H9 (cell line): ENCODE measurements around the gene LY6G5C. TPM values are rescaled to one million over a fixed set of nuclear protein-coding genes. Genes with fewer than 3 reads are reported as not detected.

ENCODE experiments used
- DNase-seq: peaks from one replicate; pipeline ENCODE4 v3.0.0-alpha.2; 2017
- H2AFZ ChIP-seq: one replicate; pipeline ENCODE4 v1.6.1; 2013; ENCODE audit warnings: mild to moderate bottlenecking, low read length, control low read depth, moderate library complexity
- H2AK5ac ChIP-seq: 2 replicates; pipeline ENCODE4 v1.6.1; 2013; ENCODE audit warnings: low read length, control low read depth, mixed read lengths; ENCODE audit not compliant: insufficient read length
- H2BK120ac ChIP-seq: one replicate; pipeline ENCODE4 v1.6.1; 2013; ENCODE audit warnings: low read depth, mild to moderate bottlenecking, low read length, control low read depth, inconsistent platforms; ENCODE audit not compliant: poor library complexity, severe bottlenecking
- H2BK12ac ChIP-seq: 2 replicates; pipeline ENCODE4 v1.6.1; 2013; ENCODE audit warnings: low read length, control low read depth, mixed read lengths, low read depth; ENCODE audit not compliant: insufficient read length
- H2BK15ac ChIP-seq: 2 replicates; pipeline ENCODE4 v1.6.1; 2013; ENCODE audit warnings: low read depth, low read length, control low read depth
- H2BK20ac ChIP-seq: one replicate; pipeline ENCODE4 v1.6.1; 2013; ENCODE audit warnings: low read depth, mild to moderate bottlenecking, low read length, control low read depth, inconsistent platforms; ENCODE audit not compliant: poor library complexity, severe bottlenecking
- H2BK5ac ChIP-seq: 2 replicates; pipeline ENCODE4 v1.6.1; 2013; ENCODE audit warnings: low read length, control low read depth, mixed read lengths; ENCODE audit not compliant: insufficient read length
- H3K14ac ChIP-seq: 2 replicates; pipeline ENCODE4 v1.6.1; 2013; ENCODE audit warnings: low read length, control low read depth; ENCODE audit not compliant: insufficient read depth
- H3K18ac ChIP-seq: 2 replicates; pipeline ENCODE4 v1.6.1; 2013; ENCODE audit warnings: low read depth, mild to moderate bottlenecking, mixed read lengths, low read length, control low read depth; ENCODE audit not compliant: insufficient read length
- H3K23ac ChIP-seq: 2 replicates; pipeline ENCODE4 v1.6.1; 2013; ENCODE audit warnings: low read length, control low read depth, mixed read lengths, low read depth; ENCODE audit not compliant: insufficient read length
- H3K23me2 ChIP-seq: 2 replicates; pipeline ENCODE4 v1.6.1; 2013; ENCODE audit warnings: low read depth, mild to moderate bottlenecking, mixed read lengths, low read length, control low read depth; ENCODE audit not compliant: insufficient read length, poor library complexity, severe bottlenecking
- H3K27ac ChIP-seq: 2 replicates; pipeline ENCODE4 v1.5.1; 2013; ENCODE audit warnings: low read length, control low read depth, mixed read lengths, low read depth; ENCODE audit not compliant: insufficient read length
- H3K27me3 ChIP-seq: 2 replicates; pipeline ENCODE4 v1.6.1; 2013; ENCODE audit warnings: low read length, control low read depth, inconsistent platforms; ENCODE audit not compliant: insufficient read depth
- H3K4ac ChIP-seq: 2 replicates; pipeline ENCODE4 v1.6.1; 2013; ENCODE audit warnings: low read depth, mild to moderate bottlenecking, control low read depth, inconsistent platforms, low read length, moderate library complexity
- H3K4me1 ChIP-seq: 2 replicates; pipeline ENCODE4 v1.6.1; 2013; ENCODE audit warnings: low read length, control low read depth, inconsistent platforms; ENCODE audit not compliant: insufficient read depth
- H3K4me2 ChIP-seq: 2 replicates; pipeline ENCODE4 v1.6.1; 2013; ENCODE audit warnings: low read length, control low read depth, mixed read lengths; ENCODE audit not compliant: insufficient read length, insufficient read depth
- H3K56ac ChIP-seq: 2 replicates; pipeline ENCODE4 v1.6.1; 2013; ENCODE audit warnings: low read depth, mild to moderate bottlenecking, mixed read lengths, low read length, control low read depth; ENCODE audit not compliant: insufficient read length
- H3K79me1 ChIP-seq: 2 replicates; pipeline ENCODE4 v1.6.1; 2013; ENCODE audit warnings: low read depth, mild to moderate bottlenecking, moderate library complexity, low read length, control low read depth, inconsistent platforms; ENCODE audit not compliant: insufficient read depth, poor library complexity, severe bottlenecking
- H3K79me2 ChIP-seq: 2 replicates; pipeline ENCODE4 v1.6.1; 2013; ENCODE audit warnings: low read length, control low read depth, inconsistent platforms; ENCODE audit not compliant: insufficient read depth
- H3K9ac ChIP-seq: 2 replicates; pipeline ENCODE4 v1.6.1; 2013; ENCODE audit warnings: low read length, control low read depth, mixed read lengths; ENCODE audit not compliant: insufficient read length; ENCODE audit errors: extremely low read depth
- H3K9me3 ChIP-seq: one replicate; pipeline ENCODE4 v1.6.1; 2013; ENCODE audit warnings: low read depth, low read length, inconsistent platforms; ENCODE audit not compliant: control insufficient read depth
- H3T11ph ChIP-seq: one replicate; pipeline ENCODE4 v1.6.1; 2013; ENCODE audit warnings: mild to moderate bottlenecking, low read length, control low read depth, inconsistent platforms
- H4K20me1 ChIP-seq: one replicate; pipeline ENCODE4 v1.6.1; 2013; ENCODE audit not compliant: control insufficient read depth, insufficient read length, insufficient read depth
- H4K5ac ChIP-seq: 2 replicates; pipeline ENCODE4 v1.6.1; 2013; ENCODE audit warnings: low read depth, mild to moderate bottlenecking, mixed read lengths, low read length, control low read depth; ENCODE audit not compliant: insufficient read length
- H4K8ac ChIP-seq: replicated peaks from 2 replicates; pipeline ENCODE4 v1.6.1; 2013; ENCODE audit warnings: low read length, control low read depth, mixed read lengths, low read depth; ENCODE audit not compliant: insufficient read length
- H4K91ac ChIP-seq: 2 replicates; pipeline ENCODE4 v1.6.1; 2013; ENCODE audit warnings: low read depth, mild to moderate bottlenecking, moderate library complexity, mixed read lengths, low read length, control low read depth; ENCODE audit not compliant: insufficient read length
- H3K27ac Mint-ChIP-seq, 3 experiments: 2 replicates in 2 of 3; 3 replicates in 1 of 3; pipeline ENCODE4 v1.8.0; 2020 to 2021; ENCODE audit warnings: mixed read lengths in 3 of 3, mild to moderate bottlenecking in 1 of 3, moderate library complexity in 1 of 3
- H3K27me3 Mint-ChIP-seq: 2 replicates; pipeline ENCODE4 v1.8.0; 2021; ENCODE audit warnings: low read depth, mild to moderate bottlenecking, moderate library complexity, mixed read lengths
- H3K36me3 Mint-ChIP-seq, 3 experiments: 2 replicates in 2 of 3; 3 replicates in 1 of 3; pipeline ENCODE4 v1.8.0; 2020 to 2021; ENCODE audit warnings: low read depth in 3 of 3, mixed read lengths in 3 of 3; ENCODE audit not compliant: insufficient read depth in 1 of 3
- H3K4me1 Mint-ChIP-seq, 2 experiments: 2 replicates each; pipeline ENCODE4 v1.8.0; 2020; ENCODE audit warnings: mixed read lengths in 2 of 2
- H3K4me3 Mint-ChIP-seq, 2 experiments: 2 replicates in 1 of 2; 3 replicates in 1 of 2; pipeline ENCODE4 v1.8.0; 2020 to 2021; ENCODE audit warnings: mild to moderate bottlenecking in 2 of 2, mixed read lengths in 2 of 2, moderate library complexity in 1 of 2
- H3K9me3 Mint-ChIP-seq, 2 experiments: 2 replicates in 1 of 2; 3 replicates in 1 of 2; pipeline ENCODE4 v1.8.0; 2020; ENCODE audit warnings: mild to moderate bottlenecking in 2 of 2, mixed read lengths in 2 of 2, moderate library complexity in 1 of 2
- WGBS: extraction: QIAGEN DNeasy Blood & Tissue Kit; methylation state at CpG from one replicate; pipeline ENCODE4 v1.1.7; 2013; ENCODE audit warnings: missing lambda C conversion rate, low lambda C conversion rate, mixed read lengths; ENCODE audit not compliant: insufficient read length; ENCODE audit errors: extremely low coverage; 5-methylcytosine and 5-hydroxymethylcytosine counted together
- total RNA-seq: library from RNA; stranded (reverse); gene quantifications from 2 replicates; pipeline ENCODE4 v1.2.1, GENCODE V29; 2021
- TF ChIP-seq, protein P1 (sequence below): fragments of 200-600 bp; sonication (generic); conservative IDR thresholded peaks from 3 replicates; pipeline ENCODE4 v1.8.0; 2021; ENCODE audit warnings: antibody characterized with exemption, mild to moderate bottlenecking

LY6G5C gene
- total RNA-seq, 1 experiment from 2014 or later = 2.2 TPM

DNA sequence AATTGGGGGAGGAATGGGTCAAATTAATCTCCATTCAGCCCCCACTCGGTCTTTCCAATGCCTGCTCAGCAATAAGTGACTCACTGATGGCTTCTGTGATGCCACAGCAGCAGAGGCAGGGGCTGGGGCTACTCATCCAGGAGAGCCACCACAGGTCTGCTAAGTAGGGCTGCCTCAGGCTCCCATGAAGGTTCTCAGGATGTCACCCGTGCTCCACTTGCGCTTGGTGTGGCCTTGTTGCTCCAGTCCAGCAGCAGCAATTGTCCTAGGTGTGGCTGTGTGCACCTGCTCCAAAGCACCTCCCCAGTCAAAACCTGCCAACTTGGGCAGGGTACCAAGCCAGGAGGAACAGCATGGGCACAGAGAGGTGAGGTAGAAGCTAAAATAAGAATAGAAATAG lies 41.3 kb upstream of the LY6G5C start:
- Histone ChIP-seq H2BK15ac (no peak overlapping the region), H3K9ac (no peak overlapping the region), H3K18ac (no peak overlapping the region), H2AK5ac (no peak overlapping the region), H3K4ac (no peak overlapping the region), H3K9me3 (no peaks in the 10 kb centered on the region), H4K8ac (no peak overlapping the region), H3T11ph (no peak overlapping the region), H2BK5ac (no peak overlapping the region), H3K4me2 (no peak overlapping the region), H3K56ac (no peak overlapping the region), H2AFZ (no peak overlapping the region), H3K27me3 (no peaks in the 10 kb centered on the region), H2BK12ac (no peak overlapping the region), H3K79me2 (no peaks in the 10 kb centered on the region), H3K14ac (no peak overlapping the region), H4K91ac (no peak overlapping the region), H3K27ac (no peak overlapping the region), H3K23ac (no peak overlapping the region), H3K23me2 (no peaks in the 10 kb centered on the region), H4K5ac (no peak overlapping the region), H3K4me1 (peaks cover 6% of the 10 kb centered on the region; the same call in 1 of the 2 replicates), H2BK120ac (no peak overlapping the region), H2BK20ac (no peak overlapping the region), H4K20me1 (no peaks in the 10 kb centered on the region), H3K79me1 (no peaks in the 10 kb centered on the region)
- H3K9me3 Mint-ChIP-seq = no peaks in the 10 kb centered on the region
- no peak for DNase-seq
- H3K27ac Mint-ChIP-seq = no peak overlapping the region
- H3K27me3 Mint-ChIP-seq = no peaks in the 10 kb centered on the region
- peaks cover 5 to 17% (median 17%) of the 10 kb centered on the region in 3 experiments; a peak in 6 of 7 replicates for H3K36me3 Mint-ChIP-seq
- no CpG with 5 or more reads among the region's 3 CpGs for WGBS
- H3K4me3 Mint-ChIP-seq = no peak overlapping the region
- H3K4me1 Mint-ChIP-seq = peaks cover 18 to 22% of the 10 kb centered on the region in 2 experiments
- TF ChIP-seq, protein P1, sequence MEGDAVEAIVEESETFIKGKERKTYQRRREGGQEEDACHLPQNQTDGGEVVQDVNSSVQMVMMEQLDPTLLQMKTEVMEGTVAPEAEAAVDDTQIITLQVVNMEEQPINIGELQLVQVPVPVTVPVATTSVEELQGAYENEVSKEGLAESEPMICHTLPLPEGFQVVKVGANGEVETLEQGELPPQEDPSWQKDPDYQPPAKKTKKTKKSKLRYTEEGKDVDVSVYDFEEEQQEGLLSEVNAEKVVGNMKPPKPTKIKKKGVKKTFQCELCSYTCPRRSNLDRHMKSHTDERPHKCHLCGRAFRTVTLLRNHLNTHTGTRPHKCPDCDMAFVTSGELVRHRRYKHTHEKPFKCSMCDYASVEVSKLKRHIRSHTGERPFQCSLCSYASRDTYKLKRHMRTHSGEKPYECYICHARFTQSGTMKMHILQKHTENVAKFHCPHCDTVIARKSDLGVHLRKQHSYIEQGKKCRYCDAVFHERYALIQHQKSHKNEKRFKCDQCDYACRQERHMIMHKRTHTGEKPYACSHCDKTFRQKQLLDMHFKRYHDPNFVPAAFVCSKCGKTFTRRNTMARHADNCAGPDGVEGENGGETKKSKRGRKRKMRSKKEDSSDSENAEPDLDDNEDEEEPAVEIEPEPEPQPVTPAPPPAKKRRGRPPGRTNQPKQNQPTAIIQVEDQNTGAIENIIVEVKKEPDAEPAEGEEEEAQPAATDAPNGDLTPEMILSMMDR = no peak
